IPS DF 6.9 (cell line): ENCODE results near the gene CAPN7.
"Not testable (repeated sequence)": the region's sequence is repeated elsewhere in the genome, so short reads cannot be mapped to it uniquely, and the experiment has no call there.

Experiments used
- DNase-seq: peaks from one replicate; pipeline ENCODE4 v3.0.0-alpha.2; 2013; ENCODE audit warnings: low read depth, low spot score
- H3K27ac ChIP-seq: one replicate; pipeline ENCODE4 v1.5.1; 2013; ENCODE audit warnings: low read length, control low read depth
- H3K27me3 ChIP-seq: 2 replicates; pipeline ENCODE4 v1.6.1; 2013; ENCODE audit warnings: mild to moderate bottlenecking, low read length; ENCODE audit not compliant: control insufficient read depth, insufficient read depth
- H3K36me3 ChIP-seq: 2 replicates; pipeline ENCODE4 v1.6.1; 2013; ENCODE audit warnings: low read length; ENCODE audit not compliant: control insufficient read depth, insufficient read depth
- H3K4me1 ChIP-seq: 2 replicates; pipeline ENCODE4 v1.6.1; 2013; ENCODE audit warnings: low read length; ENCODE audit not compliant: control insufficient read depth, insufficient read depth
- H3K4me3 ChIP-seq: 2 replicates; pipeline ENCODE4 v1.5.1; 2013; ENCODE audit warnings: mild to moderate bottlenecking, low read length
- H3K9me3 ChIP-seq: 2 replicates; pipeline ENCODE4 v1.6.1; 2013; ENCODE audit warnings: low read length, inconsistent platforms; ENCODE audit not compliant: control insufficient read depth, insufficient read depth
- WGBS: extraction: QIAGEN DNeasy Blood & Tissue Kit; methylation state at CpG from one replicate; pipeline ENCODE4 v1.1.7; 2013; ENCODE audit warnings: mixed read lengths, missing lambda C conversion rate; ENCODE audit not compliant: insufficient read length, insufficient coverage; 5-methylcytosine and 5-hydroxymethylcytosine counted together

CAPN7 gene

GRCh38 chr3:15205934-15206661 is at the start of gene CAPN7:
Gene CAPN7, plus strand, starts transcription at chr3:15206246. Its CDS starts 250 bp downstream, at chr3:15206496.
- H3K36me3 ChIP-seq = no peaks in the 10 kb centered on the region
- no peak within 1 kb of the TSS for H3K27ac ChIP-seq
- peak; percentile 35 for DNase-seq
- peaks cover 2% of the 10 kb centered on the region; the same call in 1 of the 2 replicates for H3K4me1 ChIP-seq
- H3K27me3 ChIP-seq = no peaks in the 10 kb centered on the region
- no CpG with 5 or more reads among the region's 92 CpGs for WGBS
- no peaks in the 10 kb centered on the region for H3K9me3 ChIP-seq
- peak within 1 kb of the TSS; percentile 77 for H3K4me3 ChIP-seq

DNA sequence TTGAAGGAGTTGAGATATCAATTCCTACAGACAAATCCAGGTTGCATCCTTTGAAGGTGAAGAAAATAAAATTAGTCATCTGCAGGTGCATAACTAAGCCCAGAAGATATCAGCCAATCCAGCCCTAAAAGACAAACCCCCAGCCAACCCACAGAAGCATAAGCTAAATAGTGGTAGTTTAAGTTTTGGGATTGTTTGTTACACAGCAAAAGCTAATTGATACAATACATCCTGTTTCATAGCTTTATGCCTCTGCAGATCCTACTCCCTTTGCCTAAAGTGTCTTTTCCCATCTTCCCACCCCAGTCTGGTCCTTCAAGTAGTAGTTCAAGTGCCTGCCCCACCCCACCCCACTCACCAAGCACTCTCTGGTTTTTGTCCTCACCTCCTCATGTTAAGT is 48.6 kb upstream of the CAPN7 start:
- Histone ChIP-seq H3K4me3 (no peak overlapping the region), H3K36me3 (no peaks in the 10 kb centered on the region), H3K4me1 (no peaks in the 10 kb centered on the region), H3K27ac (no peak overlapping the region), H3K27me3 (no peaks in the 10 kb centered on the region), H3K9me3 (no peaks in the 10 kb centered on the region; the same call in 1 of the 2 replicates)
- DNase-seq = no peak

- H3K4me3 ChIP-seq = no peak overlapping the region
- no CpG with 5 or more reads among the region's 5 CpGs for WGBS
- H3K36me3 ChIP-seq = no peaks in the 10 kb centered on the region
- H3K9me3 ChIP-seq = no peaks in the 10 kb centered on the region; the same call in 1 of the 2 replicates
- no peaks in the 10 kb centered on the region for H3K4me1 ChIP-seq
- H3K27me3 ChIP-seq = no peaks in the 10 kb centered on the region
- DNase-seq = no peak
- H3K27ac ChIP-seq = no peak overlapping the region
Measured at GRCh38 chr3:15159501-15160136, 46.4 kb upstream of the CAPN7 start.

- H3K27ac ChIP-seq = no peak overlapping the region
- DNase-seq = no peak
- H3K27me3 ChIP-seq = no peaks in the 10 kb centered on the region
- H3K4me3 ChIP-seq = no peak overlapping the region
- WGBS = no CpG with 5 or more reads among the region's 3 CpGs
- H3K9me3 ChIP-seq = no peaks in the 10 kb centered on the region; the same call in 1 of the 2 replicates
- no peaks in the 10 kb centered on the region for H3K36me3 ChIP-seq
- no peaks in the 10 kb centered on the region for H3K4me1 ChIP-seq
Measured at GRCh38 chr3:15160662-15161061, 45.4 kb upstream of the CAPN7 start.

GRCh38 chr3:15161133-15161532 is 44.9 kb upstream of the CAPN7 start:
- Histone ChIP-seq H3K4me3 (no peak overlapping the region), H3K9me3 (no peaks in the 10 kb centered on the region; the same call in 1 of the 2 replicates), H3K27me3 (no peaks in the 10 kb centered on the region), H3K27ac (no peak overlapping the region), H3K36me3 (no peaks in the 10 kb centered on the region), H3K4me1 (no peaks in the 10 kb centered on the region)
- WGBS = no CpG with 5 or more reads among the region's 1 CpG
- no peak for DNase-seq

DNA sequence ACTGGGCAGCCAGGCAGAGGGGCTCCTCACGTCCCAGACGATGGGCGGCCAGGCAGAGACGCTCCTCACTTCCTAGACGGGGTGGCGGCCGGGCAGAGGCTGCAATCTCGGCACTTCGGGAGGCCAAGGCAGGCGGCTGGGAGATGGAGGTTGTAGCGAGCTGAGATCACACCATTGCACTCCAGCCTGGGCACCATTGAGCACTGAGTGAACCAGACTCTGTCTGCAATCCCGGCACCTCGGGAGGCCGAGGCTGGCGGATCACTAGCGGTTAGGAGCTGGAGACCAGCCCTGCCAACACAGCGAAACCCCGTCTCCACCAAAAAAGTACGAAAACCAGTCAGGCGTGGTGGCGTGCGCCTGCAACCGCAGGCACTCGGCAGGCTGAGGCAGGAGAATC is 42.4 kb upstream of the CAPN7 start:
- not testable (repeated sequence) for H3K27me3 ChIP-seq, H3K4me3 ChIP-seq, DNase-seq, H3K36me3 ChIP-seq, H3K9me3 ChIP-seq, H3K4me1 ChIP-seq, H3K27ac ChIP-seq
- WGBS = no CpG with 5 or more reads among the region's 24 CpGs

GRCh38 chr3:15164340-15164739 is 41.7 kb upstream of the CAPN7 start:
- no CpG with 5 or more reads among the region's 1 CpG for WGBS
- no peak overlapping the region for H3K27ac ChIP-seq
- H3K9me3 ChIP-seq = no peaks in the 10 kb centered on the region; the same call in 1 of the 2 replicates
- H3K4me1 ChIP-seq = no peaks in the 10 kb centered on the region
- H3K27me3 ChIP-seq = no peaks in the 10 kb centered on the region
- H3K36me3 ChIP-seq = no peaks in the 10 kb centered on the region
- H3K4me3 ChIP-seq = no peak overlapping the region
- no peak for DNase-seq

DNA sequence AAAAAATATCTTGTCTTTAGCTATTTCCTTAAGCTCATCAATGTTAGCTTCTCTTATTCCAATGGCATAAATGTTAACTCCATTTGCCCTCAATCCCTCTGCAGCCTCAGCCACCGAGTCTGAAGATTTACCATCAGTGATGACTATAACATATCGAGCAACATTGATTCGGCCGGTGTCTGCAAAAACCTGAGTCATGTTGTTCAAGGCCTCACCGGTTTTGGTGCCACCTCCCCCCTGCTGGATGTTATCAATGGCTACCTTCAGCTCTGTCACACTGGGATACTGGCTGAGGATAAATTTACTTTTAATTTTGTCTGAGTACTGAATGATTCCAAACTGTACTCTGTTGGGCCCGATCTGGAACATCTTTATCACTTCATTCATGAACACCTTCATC is 41.0 kb upstream of the CAPN7 start:
- no CpG with 5 or more reads among the region's 6 CpGs for WGBS
- H3K36me3 ChIP-seq = no peaks in the 10 kb centered on the region
- H3K27ac ChIP-seq = no peak overlapping the region
- H3K27me3 ChIP-seq = no peaks in the 10 kb centered on the region
- H3K4me1 ChIP-seq = no peaks in the 10 kb centered on the region
- H3K9me3 ChIP-seq = no peaks in the 10 kb centered on the region; the same call in 1 of the 2 replicates
- no peak overlapping the region for H3K4me3 ChIP-seq
- no peak for DNase-seq

DNA sequence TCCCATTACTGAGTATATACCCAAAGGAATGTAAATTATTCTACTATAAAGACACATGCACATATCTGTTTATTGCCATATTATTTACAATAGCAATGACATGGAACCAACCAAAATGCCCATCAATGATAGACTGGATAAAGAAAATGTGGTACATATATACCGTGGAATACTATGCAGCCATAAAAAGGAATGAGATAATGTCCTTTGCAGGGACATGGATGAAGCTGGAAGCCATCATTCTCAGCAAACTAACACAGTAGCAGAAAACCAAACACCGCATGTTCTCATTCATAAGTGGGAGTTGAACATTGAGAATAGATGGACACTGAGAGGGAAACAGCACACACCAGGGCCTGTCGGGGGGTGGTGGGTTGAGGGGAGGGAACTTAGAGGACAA is 39.7 kb upstream of the CAPN7 start:
- not testable (repeated sequence) for H3K36me3 ChIP-seq, H3K27me3 ChIP-seq, H3K4me3 ChIP-seq, H3K27ac ChIP-seq, H3K9me3 ChIP-seq, H3K4me1 ChIP-seq, DNase-seq
- WGBS = no CpG with 5 or more reads among the region's 3 CpGs

DNA sequence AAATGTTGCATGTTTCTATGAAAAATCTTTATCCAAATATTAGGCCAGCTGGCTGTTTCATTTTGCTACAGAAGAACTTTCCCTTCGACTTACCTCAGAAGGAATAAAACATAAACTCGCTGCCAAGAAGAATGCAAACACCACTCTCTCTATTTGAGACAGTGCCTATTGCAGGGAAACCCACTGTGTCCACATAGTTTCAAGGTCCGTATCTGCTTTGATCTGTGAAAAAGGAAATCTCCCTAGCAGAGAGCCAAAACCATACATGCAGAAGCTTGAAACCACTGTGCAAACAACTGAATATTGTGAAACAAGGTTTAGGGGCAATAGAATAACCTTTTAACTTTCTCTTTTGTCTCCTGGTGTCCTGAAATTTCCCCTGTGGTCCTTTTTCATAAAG is 35.0 kb upstream of the CAPN7 start:
- H3K27ac ChIP-seq = no peak overlapping the region
- no peak overlapping the region for H3K4me3 ChIP-seq
- H3K9me3 ChIP-seq = no peaks in the 10 kb centered on the region
- no peaks in the 10 kb centered on the region for H3K36me3 ChIP-seq
- no peaks in the 10 kb centered on the region for H3K27me3 ChIP-seq
- no peak for DNase-seq
- H3K4me1 ChIP-seq = no peaks in the 10 kb centered on the region
- WGBS = no CpG with 5 or more reads among the region's 3 CpGs

GRCh38 chr3:15172806-15173205 is 33.2 kb upstream of the CAPN7 start:
- Histone ChIP-seq H3K27ac (no peak overlapping the region), H3K4me1 (no peaks in the 10 kb centered on the region), H3K4me3 (no peak overlapping the region), H3K27me3 (no peaks in the 10 kb centered on the region), H3K36me3 (no peaks in the 10 kb centered on the region), H3K9me3 (no peaks in the 10 kb centered on the region)
- DNase-seq = no peak
- WGBS = no CpG with 5 or more reads among the region's 1 CpG
